H1 (cell line): ENCODE results near the gene TUBB4B. TPM values are rescaled to one million over a fixed set of nuclear protein-coding genes. Genes with fewer than 3 reads are reported as not detected.

ENCODE experiments used
- CREB1 ChIP-seq: IDR thresholded peaks from 2 replicates; pipeline ENCODE4 v1.6.1; 2012; ENCODE audit warnings: inconsistent platforms
- HDAC2 ChIP-seq, 2 experiments: fragments of 300-600 bp in 1 of 2; sonication (generic) in 1 of 2; IDR thresholded peaks; 2 replicates each; pipeline ENCODE4 v1.6.1; 2011 to 2012; ENCODE audit warnings: low read depth in 2 of 2, low read length in 2 of 2, mild to moderate bottlenecking in 2 of 2, moderate library complexity in 2 of 2, borderline replicate concordance in 1 of 2, inconsistent platforms in 1 of 2
- SAP30 ChIP-seq: fragments of 300-600 bp; sonication (generic); IDR thresholded peaks from 2 replicates; pipeline ENCODE4 v1.7.1; 2012; ENCODE audit warnings: low read length, moderate library complexity, mild to moderate bottlenecking, inconsistent platforms; ENCODE audit not compliant: insufficient read depth, insufficient replicate concordance
- SIX5 ChIP-seq: IDR thresholded peaks from 2 replicates; pipeline ENCODE4 v1.6.1; 2011; ENCODE audit warnings: mild to moderate bottlenecking, low read depth, low read length
- SP4 ChIP-seq: IDR thresholded peaks from 2 replicates; pipeline ENCODE4 v1.6.1; 2012; ENCODE audit warnings: low read length, inconsistent platforms
- polyA plus RNA-seq, 7 experiments: library from polyadenylated mRNA; depleted of rRNA in 3 of 7; stranded (reverse) in 5 of 7; unstranded in 2 of 7; fragments of >200 nt in 5 of 7; fragments of 200-250 nt in 2 of 7; gene quantifications; 1 replicate in 5 of 7; 2 replicates in 1 of 7; 4 replicates in 1 of 7; pipeline versions ENCODE4 v1.2.1 to v1.2.3, GENCODE V29; 2011 to 2013; ENCODE audit warnings: missing spikeins in 2 of 7, mixed read lengths in 2 of 7
- total RNA-seq: library from RNA; stranded (reverse); fragmentation: NEBNext Ultra II Directional; extraction: Animal tissue kit (Norgen Biotek cat#: 25700); gene quantifications from 2 replicates; pipeline ENCODE4 v1.2.1, GENCODE V29; 2021
- TF ChIP-seq, protein P1 (sequence below): fragments of 300-600 bp; sonication (generic); IDR thresholded peaks from 2 replicates; pipeline ENCODE4 v1.7.1; 2012; ENCODE audit warnings: low read length, moderate library complexity, mild to moderate bottlenecking, inconsistent platforms; ENCODE audit not compliant: insufficient replicate concordance

Gene TUBB4B
- total and polyA plus RNA-seq, 2 of the 8 experiments (the other 6 are each of a cell fraction or from before 2014, with no cell fraction given): 280 to 307 TPM

DNA sequence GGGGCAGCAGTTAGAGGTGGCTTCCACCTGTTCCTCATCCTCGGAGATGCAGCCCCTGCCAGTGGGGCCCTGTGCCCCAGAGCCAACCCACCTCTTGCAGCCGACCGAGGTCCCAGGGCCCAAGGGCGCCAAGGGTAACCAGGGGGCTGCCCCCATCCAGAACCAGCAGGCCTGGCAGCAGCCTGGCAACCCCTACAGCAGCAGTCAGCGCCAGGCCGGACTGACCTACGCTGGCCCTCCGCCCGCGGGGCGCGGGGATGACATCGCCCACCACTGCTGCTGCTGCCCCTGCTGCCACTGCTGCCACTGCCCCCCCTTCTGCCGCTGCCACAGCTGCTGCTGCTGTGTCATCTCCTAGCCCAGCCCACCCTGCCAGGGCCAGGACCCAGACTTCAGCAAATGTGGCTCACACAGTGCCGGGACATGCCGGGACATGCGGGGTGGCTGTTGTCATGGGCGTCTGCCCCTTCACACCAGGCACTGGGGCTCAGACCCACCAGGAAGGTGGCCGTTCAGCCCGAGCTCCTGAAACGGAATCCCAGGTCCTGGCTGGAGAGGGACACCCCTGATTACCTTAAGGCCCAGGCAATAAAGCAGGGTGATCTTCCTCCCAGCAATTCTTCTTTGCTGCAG is 15.3 kb upstream of the TUBB4B start (continued):
- TF ChIP-seq, protein P1, sequence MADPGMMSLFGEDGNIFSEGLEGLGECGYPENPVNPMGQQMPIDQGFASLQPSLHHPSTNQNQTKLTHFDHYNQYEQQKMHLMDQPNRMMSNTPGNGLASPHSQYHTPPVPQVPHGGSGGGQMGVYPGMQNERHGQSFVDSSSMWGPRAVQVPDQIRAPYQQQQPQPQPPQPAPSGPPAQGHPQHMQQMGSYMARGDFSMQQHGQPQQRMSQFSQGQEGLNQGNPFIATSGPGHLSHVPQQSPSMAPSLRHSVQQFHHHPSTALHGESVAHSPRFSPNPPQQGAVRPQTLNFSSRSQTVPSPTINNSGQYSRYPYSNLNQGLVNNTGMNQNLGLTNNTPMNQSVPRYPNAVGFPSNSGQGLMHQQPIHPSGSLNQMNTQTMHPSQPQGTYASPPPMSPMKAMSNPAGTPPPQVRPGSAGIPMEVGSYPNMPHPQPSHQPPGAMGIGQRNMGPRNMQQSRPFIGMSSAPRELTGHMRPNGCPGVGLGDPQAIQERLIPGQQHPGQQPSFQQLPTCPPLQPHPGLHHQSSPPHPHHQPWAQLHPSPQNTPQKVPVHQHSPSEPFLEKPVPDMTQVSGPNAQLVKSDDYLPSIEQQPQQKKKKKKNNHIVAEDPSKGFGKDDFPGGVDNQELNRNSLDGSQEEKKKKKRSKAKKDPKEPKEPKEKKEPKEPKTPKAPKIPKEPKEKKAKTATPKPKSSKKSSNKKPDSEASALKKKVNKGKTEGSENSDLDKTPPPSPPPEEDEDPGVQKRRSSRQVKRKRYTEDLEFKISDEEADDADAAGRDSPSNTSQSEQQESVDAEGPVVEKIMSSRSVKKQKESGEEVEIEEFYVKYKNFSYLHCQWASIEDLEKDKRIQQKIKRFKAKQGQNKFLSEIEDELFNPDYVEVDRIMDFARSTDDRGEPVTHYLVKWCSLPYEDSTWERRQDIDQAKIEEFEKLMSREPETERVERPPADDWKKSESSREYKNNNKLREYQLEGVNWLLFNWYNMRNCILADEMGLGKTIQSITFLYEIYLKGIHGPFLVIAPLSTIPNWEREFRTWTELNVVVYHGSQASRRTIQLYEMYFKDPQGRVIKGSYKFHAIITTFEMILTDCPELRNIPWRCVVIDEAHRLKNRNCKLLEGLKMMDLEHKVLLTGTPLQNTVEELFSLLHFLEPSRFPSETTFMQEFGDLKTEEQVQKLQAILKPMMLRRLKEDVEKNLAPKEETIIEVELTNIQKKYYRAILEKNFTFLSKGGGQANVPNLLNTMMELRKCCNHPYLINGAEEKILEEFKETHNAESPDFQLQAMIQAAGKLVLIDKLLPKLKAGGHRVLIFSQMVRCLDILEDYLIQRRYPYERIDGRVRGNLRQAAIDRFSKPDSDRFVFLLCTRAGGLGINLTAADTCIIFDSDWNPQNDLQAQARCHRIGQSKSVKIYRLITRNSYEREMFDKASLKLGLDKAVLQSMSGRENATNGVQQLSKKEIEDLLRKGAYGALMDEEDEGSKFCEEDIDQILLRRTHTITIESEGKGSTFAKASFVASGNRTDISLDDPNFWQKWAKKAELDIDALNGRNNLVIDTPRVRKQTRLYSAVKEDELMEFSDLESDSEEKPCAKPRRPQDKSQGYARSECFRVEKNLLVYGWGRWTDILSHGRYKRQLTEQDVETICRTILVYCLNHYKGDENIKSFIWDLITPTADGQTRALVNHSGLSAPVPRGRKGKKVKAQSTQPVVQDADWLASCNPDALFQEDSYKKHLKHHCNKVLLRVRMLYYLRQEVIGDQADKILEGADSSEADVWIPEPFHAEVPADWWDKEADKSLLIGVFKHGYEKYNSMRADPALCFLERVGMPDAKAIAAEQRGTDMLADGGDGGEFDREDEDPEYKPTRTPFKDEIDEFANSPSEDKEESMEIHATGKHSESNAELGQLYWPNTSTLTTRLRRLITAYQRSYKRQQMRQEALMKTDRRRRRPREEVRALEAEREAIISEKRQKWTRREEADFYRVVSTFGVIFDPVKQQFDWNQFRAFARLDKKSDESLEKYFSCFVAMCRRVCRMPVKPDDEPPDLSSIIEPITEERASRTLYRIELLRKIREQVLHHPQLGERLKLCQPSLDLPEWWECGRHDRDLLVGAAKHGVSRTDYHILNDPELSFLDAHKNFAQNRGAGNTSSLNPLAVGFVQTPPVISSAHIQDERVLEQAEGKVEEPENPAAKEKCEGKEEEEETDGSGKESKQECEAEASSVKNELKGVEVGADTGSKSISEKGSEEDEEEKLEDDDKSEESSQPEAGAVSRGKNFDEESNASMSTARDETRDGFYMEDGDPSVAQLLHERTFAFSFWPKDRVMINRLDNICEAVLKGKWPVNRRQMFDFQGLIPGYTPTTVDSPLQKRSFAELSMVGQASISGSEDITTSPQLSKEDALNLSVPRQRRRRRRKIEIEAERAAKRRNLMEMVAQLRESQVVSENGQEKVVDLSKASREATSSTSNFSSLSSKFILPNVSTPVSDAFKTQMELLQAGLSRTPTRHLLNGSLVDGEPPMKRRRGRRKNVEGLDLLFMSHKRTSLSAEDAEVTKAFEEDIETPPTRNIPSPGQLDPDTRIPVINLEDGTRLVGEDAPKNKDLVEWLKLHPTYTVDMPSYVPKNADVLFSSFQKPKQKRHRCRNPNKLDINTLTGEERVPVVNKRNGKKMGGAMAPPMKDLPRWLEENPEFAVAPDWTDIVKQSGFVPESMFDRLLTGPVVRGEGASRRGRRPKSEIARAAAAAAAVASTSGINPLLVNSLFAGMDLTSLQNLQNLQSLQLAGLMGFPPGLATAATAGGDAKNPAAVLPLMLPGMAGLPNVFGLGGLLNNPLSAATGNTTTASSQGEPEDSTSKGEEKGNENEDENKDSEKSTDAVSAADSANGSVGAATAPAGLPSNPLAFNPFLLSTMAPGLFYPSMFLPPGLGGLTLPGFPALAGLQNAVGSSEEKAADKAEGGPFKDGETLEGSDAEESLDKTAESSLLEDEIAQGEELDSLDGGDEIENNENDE: no peak
- no peak for TF ChIP-seq SAP30
- no peak for TF ChIP-seq HDAC2 (IDR thresholded peaks at IDR 0.05; ENCODE audit: borderline replicate concordance in 1 of 2, low read depth in 2 of 2, low read length in 2 of 2)
- TF ChIP-seq SIX5: no peak
- no peak for TF ChIP-seq SP4
- TF ChIP-seq CREB1: no peak
